Muscle of arm (tissue), 14 donors: ENCODE results near the gene HMCN1. TPM values are rescaled to one million over a fixed set of nuclear protein-coding genes. Genes with fewer than 3 reads are reported as not detected.

Source experiments
- DNase-seq: peaks from one replicate; pipeline ENCODE4 v3.0.0-alpha.2; 2013
- long read RNA-seq, 11 donors: transcript quantifications; one replicate each; lab custom pipeline, GENCODE V29; 2026
- polyA plus RNA-seq, 12 donors: library from polyadenylated mRNA; unstranded; fragments of 120-200 nt; gene quantifications; one replicate each; pipeline ENCODE4 v1.2.1, GENCODE V29; 2013; ENCODE audit not compliant: insufficient read length in 12 of 12

HMCN1 gene
- 10 to 100 TPM in 8 of 12 donors, 1 to 10 TPM in 3, not detected in 1; 6.2 to 30.6 (median 13.2) TPM for polyA plus RNA-seq
- long read RNA-seq, donor 1: 0 reads
- long read RNA-seq, donor 2: 0 reads
- long read RNA-seq, donor 3: 0 reads
- long read RNA-seq, donor 4: 0 reads
- long read RNA-seq, donor 5: 0 reads
- long read RNA-seq, donor 6: 0 reads
- long read RNA-seq, donor 7: 0 reads
- long read RNA-seq, donor 8: 0 reads
- long read RNA-seq, donor 9: 0 reads
- long read RNA-seq, donor 10: 0 reads
- long read RNA-seq, donor 11: 0 reads

- peak; percentile 81 for DNase-seq
Observed at GRCh38 chr1:185733818-185734735, at the start of gene HMCN1. TSS of gene HMCN1 (plus strand) at chr1:185734391. CDS start at chr1:185734780, 389 bp downstream.

- no peak for DNase-seq
Observed at GRCh38 chr1:185686821-185687778, 47.1 kb upstream of the HMCN1 start.

- no peak for DNase-seq
Observed at GRCh38 chr1:185690527-185690926, 43.7 kb upstream of the HMCN1 start.

GRCh38 chr1:185693654-185694053 is 40.5 kb upstream of the HMCN1 start:
- DNase-seq: no peak

GRCh38 chr1:185694081-185694480 is 40.1 kb upstream of the HMCN1 start:
- DNase-seq: no peak

GRCh38 chr1:185695299-185695698 is 38.9 kb upstream of the HMCN1 start:
- no peak for DNase-seq

GRCh38 chr1:185696422-185697150 is 37.6 kb upstream of the HMCN1 start:
- no peak for DNase-seq

GRCh38 chr1:185699874-185700273 is 34.3 kb upstream of the HMCN1 start:
- no peak for DNase-seq

- no peak for DNase-seq
Observed at GRCh38 chr1:185701650-185702049, 32.5 kb upstream of the HMCN1 start.

- DNase-seq: no peak
Observed at GRCh38 chr1:185704181-185704580, 30.0 kb upstream of the HMCN1 start.

- no peak for DNase-seq
Observed at GRCh38 chr1:185716095-185716494, 18.1 kb upstream of the HMCN1 start.

- no peak for DNase-seq
Observed at GRCh38 chr1:185719021-185719420, 15.2 kb upstream of the HMCN1 start.

GRCh38 chr1:185720633-185721272 is 13.4 kb upstream of the HMCN1 start:
- DNase-seq: peak; percentile 61

- no peak for DNase-seq
Observed at GRCh38 chr1:185721553-185721952, 12.6 kb upstream of the HMCN1 start.

GRCh38 chr1:185722098-185722497 is 12.1 kb upstream of the HMCN1 start:
- no peak for DNase-seq

- no peak for DNase-seq
Observed at GRCh38 chr1:185727726-185728125, 6.5 kb upstream of the HMCN1 start.

GRCh38 chr1:185731446-185731845 is 2.7 kb upstream of the HMCN1 start:
- no peak for DNase-seq

GRCh38 chr1:185732951-185733350 is 1.2 kb upstream of the HMCN1 start:
- no peak for DNase-seq

- DNase-seq: no peak
Observed at GRCh38 chr1:185734929-185735700, 924 bp downstream of the HMCN1 start.

GRCh38 chr1:185735701-185736064 is 1.5 kb downstream of the HMCN1 start:
- no peak for DNase-seq
